ENCODE results near the gene PDE8B.

DNA sequence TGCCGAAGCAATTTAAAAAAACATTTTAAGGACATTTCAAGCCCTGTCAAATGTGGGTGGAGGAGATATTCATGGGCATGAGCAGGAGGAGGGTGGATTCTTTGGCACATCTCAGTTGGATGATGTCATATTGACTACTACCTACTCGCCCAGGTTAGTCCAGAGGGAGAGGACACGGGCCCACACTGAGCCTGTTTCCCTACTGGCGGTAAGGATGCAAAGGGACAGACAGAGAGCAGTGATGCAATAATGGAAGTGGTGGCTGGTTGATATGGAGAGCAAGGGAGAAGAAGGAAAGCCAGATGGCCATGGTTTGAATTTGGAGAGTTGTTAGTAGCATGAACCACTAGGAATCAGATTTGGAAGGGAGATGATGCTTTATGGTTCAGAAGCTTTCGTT is 34.1 kb upstream of the PDE8B start:
- TF ChIP-seq, protein P1, sequence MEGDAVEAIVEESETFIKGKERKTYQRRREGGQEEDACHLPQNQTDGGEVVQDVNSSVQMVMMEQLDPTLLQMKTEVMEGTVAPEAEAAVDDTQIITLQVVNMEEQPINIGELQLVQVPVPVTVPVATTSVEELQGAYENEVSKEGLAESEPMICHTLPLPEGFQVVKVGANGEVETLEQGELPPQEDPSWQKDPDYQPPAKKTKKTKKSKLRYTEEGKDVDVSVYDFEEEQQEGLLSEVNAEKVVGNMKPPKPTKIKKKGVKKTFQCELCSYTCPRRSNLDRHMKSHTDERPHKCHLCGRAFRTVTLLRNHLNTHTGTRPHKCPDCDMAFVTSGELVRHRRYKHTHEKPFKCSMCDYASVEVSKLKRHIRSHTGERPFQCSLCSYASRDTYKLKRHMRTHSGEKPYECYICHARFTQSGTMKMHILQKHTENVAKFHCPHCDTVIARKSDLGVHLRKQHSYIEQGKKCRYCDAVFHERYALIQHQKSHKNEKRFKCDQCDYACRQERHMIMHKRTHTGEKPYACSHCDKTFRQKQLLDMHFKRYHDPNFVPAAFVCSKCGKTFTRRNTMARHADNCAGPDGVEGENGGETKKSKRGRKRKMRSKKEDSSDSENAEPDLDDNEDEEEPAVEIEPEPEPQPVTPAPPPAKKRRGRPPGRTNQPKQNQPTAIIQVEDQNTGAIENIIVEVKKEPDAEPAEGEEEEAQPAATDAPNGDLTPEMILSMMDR (IDR thresholded peaks at IDR 0.05) = no peak
- TF ChIP-seq EP300 (IDR thresholded peaks at IDR 0.05) = no peak

Data from sigmoid colon (tissue), 4 donors.